SU-DHL-6 (cell line): ENCODE data around the gene TNS1.

Source experiments
- EZH2phosphoT487 ChIP-seq: fragments of 200-600 bp; sonication (generic), shearing (Covaris generic); conservative IDR thresholded peaks from 2 replicates; pipeline ENCODE4 v1.6.1; 2018; ENCODE audit warnings: mild to moderate bottlenecking, antibody characterized with exemption, low read length, moderate library complexity, mixed read lengths
- TF ChIP-seq, protein P1 (sequence below): fragments of 200-600 bp; sonication (generic); IDR thresholded peaks from one replicate; pipeline ENCODE4 v1.5.1; 2017; ENCODE audit warnings: antibody characterized with exemption, mild to moderate bottlenecking, low read length, moderate library complexity; ENCODE audit not compliant: insufficient read depth, poor library complexity, severe bottlenecking

DNA sequence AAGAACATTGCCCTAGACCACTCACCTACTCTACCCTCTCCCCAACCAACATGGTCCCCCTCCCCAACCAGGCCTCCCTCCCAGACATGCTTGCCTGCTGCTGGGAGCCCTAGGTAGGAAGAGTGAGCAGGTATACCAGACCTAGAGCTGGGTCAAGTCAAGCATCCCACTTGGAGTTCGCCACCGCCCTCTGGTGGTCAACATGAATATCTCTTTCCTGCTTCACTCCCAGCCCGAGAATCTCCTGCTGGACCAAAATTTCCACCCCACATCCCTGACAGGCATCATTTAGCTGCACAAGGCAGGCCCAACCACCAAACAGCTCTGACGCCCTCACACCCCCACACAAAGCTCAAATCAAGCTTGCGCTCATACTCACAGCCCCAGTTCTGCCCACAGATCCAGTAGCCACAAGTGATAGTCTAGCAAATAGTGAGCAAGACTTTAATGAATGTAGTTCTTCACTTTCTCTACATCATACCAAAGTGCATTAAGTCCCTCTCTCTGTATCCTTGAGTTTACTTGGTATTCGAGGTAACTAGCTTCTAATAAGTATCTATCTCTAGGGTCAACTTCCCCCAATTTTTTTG, 116.0 kb downstream of the TNS1 start:
- TF ChIP-seq, protein P1, sequence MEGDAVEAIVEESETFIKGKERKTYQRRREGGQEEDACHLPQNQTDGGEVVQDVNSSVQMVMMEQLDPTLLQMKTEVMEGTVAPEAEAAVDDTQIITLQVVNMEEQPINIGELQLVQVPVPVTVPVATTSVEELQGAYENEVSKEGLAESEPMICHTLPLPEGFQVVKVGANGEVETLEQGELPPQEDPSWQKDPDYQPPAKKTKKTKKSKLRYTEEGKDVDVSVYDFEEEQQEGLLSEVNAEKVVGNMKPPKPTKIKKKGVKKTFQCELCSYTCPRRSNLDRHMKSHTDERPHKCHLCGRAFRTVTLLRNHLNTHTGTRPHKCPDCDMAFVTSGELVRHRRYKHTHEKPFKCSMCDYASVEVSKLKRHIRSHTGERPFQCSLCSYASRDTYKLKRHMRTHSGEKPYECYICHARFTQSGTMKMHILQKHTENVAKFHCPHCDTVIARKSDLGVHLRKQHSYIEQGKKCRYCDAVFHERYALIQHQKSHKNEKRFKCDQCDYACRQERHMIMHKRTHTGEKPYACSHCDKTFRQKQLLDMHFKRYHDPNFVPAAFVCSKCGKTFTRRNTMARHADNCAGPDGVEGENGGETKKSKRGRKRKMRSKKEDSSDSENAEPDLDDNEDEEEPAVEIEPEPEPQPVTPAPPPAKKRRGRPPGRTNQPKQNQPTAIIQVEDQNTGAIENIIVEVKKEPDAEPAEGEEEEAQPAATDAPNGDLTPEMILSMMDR, result peak; percentile 70
- no peak for TF ChIP-seq EZH2phosphoT487
